GM18951 (cell line): ENCODE measurements around the gene MAP4K2.

Experiments
- POLR2A ChIP-seq: IDR thresholded peaks from 4 replicates; pipeline ENCODE4 v1.6.1; 2011; ENCODE audit warnings: mild to moderate bottlenecking; ENCODE audit not compliant: insufficient read length, insufficient read depth; ENCODE audit errors: extremely low read depth
- in situ Hi-C: fragments of 300-500 bp; cut with MboI; formaldehyde crosslinking; loops from one replicate; pipeline ENCODE4 v1.12.0; 2022; ENCODE audit warnings: low sequenced_read_pairs, mixed read lengths, inconsistent platforms; ENCODE audit not compliant: unreplicated experiment

Gene MAP4K2

DNA sequence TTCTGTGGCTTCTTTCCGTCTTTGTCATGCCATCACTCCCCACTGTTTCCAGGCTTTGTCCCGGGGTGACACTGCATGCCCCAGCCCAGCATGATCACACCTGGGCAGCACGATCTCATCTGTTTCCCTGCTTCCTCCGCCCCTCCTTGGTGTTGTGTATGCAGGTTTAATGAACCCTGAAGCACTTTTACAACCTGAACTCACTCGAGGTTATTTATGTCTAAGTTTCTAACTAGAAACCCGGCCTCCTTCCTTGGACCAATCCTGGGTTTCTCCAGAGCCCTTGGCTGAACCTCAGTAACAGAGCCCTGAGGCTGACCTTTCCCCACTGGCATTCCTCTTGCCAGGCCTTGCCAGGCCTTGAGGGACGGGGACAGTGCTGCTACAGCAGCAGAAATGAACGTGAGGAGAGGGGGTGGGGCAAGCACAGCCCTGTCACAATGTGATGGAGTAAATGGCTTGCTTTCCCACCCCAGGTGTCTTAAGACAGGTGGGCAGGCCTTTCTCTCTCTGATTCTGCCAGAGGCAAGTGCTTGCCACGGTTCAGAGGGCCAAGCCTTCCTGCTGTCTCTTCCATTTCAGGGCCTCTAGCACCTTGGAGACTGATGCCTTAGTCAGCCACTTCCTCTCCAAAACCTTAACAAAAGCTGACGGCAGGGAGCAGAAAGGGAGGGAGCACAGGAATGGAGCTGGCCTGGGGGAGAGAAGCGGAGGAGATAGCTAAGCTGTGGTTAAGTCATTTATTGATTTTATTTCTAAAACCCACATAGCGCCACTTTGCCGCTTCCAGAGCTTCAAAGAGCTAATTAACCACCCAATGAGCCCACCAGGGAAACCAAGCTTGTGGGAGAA lies 40.1 kb downstream of the MAP4K2 start:
- TF ChIP-seq POLR2A = no peak
- in situ Hi-C loops = no loop called here

- in situ Hi-C loops = no loop called here
- no peak for TF ChIP-seq POLR2A
Measured at GRCh38 chr11:64762277-64762673, 40.7 kb downstream of the MAP4K2 start.

GRCh38 chr11:64760759-64761420 lies 42.1 kb downstream of the MAP4K2 start:
- in situ Hi-C loops = no loop called here
- TF ChIP-seq POLR2A = no peak

- in situ Hi-C loops = no loop called here
- TF ChIP-seq POLR2A = no peak
Measured at GRCh38 chr11:64759722-64760719, 43.0 kb downstream of the MAP4K2 start, which contains the start of gene PYGM. TSS of gene PYGM (minus strand) at chr11:64759974. CDS start at chr11:64759898, 76 bp downstream.

DNA sequence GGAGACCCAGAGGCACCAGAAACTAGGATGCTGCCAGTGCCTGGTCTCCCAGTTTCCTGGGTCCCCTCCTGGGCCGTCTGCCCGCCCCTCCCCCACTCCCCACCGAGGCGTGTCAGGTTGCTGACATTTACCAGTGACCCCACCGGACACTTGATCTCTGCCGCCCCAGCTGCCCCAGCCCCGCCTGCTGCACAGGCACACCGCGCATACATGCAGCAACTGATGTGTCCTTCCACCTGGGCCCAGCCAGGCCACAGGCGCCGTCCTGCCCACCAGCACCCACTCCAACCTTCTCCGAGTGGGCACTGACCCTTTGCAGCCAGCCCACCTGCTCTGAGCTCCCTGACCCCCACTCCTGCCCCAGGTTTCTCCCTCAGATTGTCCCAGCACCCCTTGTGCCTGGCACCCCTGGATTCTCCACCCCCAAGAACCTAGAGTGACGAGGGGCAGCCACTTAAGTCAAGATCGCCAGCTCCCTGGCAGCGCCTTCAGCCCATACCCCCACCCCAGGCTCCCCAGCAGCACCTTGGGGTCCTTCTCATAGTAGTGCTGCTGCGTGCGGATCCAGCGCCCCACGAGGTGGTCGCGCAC lies 43.8 kb downstream of the MAP4K2 start:
- in situ Hi-C loops = no loop called here
- no peak for TF ChIP-seq POLR2A

DNA sequence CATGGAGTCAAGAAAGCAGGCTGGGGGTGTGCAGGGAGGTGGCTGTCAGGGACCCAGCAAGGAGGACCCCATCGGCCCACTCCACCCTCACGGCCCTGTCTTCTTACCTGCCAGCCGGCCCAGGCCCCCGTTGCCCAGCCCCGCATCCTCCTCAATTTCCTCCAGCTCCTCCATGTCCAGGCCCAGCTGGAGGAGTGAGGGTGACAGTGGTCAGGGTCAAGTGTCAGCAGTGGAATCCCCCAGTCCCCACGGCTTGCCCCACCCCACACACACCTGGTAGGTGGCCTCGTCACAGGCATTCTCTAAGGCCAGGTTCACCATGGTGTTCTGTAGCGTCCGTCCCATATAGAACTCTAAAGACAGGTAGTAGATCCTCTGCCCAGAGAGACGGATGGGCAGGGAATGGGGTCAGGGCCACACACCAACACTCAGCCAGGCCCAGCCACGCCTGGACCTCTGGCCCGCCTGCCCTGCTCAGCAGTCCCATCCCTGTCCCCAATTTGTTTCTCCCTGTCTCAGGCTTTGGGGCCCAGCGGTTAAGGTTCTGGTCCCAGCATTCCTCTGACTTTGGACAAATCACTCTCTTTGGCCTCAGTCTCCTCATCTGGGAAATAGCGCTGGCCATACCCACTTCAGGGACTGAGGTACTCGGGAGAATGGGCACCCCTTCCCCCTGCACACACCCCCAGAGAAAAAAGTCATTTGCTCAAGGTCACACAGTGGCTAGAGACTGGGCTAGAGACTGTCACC lies 44.5 kb downstream of the MAP4K2 start:
- in situ Hi-C loops = no loop called here
- no peak for TF ChIP-seq POLR2A

DNA sequence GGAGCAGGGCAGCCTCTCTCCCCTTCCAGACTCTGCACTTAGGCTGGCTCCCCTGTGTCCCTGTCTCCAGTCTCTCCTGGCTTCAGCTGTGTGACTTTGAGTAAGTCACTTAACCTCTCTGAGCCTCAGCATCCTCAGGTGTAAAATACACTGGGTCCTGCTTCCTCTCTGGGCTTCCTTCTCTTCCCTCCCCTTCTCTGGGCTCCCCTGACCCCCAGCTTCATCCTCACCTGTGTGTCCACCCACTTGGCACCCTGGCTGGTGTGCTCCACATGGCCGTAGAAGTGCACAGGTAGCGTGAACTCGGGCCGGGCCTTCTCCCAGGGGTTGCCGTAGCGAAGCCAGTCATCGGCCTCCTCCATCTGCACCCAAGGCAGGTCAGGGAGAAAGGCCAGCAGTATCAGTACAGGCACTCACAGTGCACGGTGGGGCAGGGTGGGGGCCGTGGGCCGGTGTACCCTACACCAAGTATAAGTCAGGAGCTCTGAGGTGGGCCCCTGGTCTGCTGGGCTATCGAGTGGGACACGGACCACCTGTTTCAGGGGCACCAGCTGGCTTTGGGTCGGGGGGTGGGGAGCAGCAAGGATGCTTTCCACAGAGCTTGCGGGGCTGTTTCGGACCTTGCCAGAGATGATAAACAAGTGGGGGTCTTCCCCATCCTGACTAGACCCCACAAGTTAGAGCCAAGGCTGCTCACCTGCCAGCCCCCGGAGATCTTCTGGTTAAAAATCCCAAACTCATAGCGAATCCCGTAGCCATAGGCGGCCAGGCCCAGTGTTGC lies 45.3 kb downstream of the MAP4K2 start:
- in situ Hi-C loops = no loop called here
- TF ChIP-seq POLR2A = no peak

- no peak for TF ChIP-seq POLR2A
- in situ Hi-C loops = no loop called here
Measured at GRCh38 chr11:64755681-64756361, 47.2 kb downstream of the MAP4K2 start.

GRCh38 chr11:64754919-64755662 lies 47.9 kb downstream of the MAP4K2 start:
- in situ Hi-C loops = no loop called here
- TF ChIP-seq POLR2A = no peak
